A673 (cell line): ENCODE results near the gene MRTFA.

Experiments
- CTCF ChIP-seq: fragments of 300-800, 200-600 bp; sonication (generic); conservative IDR thresholded peaks from 2 replicates; pipeline ENCODE4 v1.5.1; 2017; ENCODE audit warnings: low read depth, mild to moderate bottlenecking, antibody characterized with exemption, low read length, moderate library complexity, mixed read lengths
- EZH2 ChIP-seq: fragments of 200-600 bp; sonication (generic); IDR thresholded peaks from 2 replicates; pipeline ENCODE4 v1.6.1; 2017; ENCODE audit warnings: borderline replicate concordance, low read depth, mild to moderate bottlenecking, mixed read lengths, antibody characterized with exemption, low read length; ENCODE audit not compliant: poor library complexity, severe bottlenecking

DNA sequence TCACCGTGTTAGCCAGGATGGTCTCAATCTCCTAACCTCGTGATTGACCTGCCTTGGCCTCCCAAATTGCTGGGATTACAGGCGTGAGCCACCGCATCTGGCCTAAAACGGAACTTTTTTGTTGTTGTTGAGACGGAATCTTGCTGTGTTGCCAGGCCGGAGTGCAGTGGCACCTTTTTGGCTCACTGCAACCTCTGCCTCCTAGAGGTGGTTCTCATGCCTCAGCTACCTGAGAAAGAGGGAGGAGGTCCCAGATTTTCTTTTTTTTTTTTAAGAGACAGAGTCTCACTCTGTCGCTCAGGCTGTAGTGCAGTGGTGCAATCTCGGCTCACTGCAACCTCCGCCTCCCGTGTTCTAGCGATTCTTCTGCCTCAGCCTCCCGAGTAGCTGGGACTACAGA lies 34.9 kb upstream of the MRTFA start:
- TF ChIP-seq CTCF (no peak), EZH2 (no peak)
